HepG2 (cell line): ENCODE measurements around the gene UTP25. TPM values are rescaled to one million over a fixed set of nuclear protein-coding genes. Genes with fewer than 3 reads are reported as not detected.

Experiments
- ATF7 ChIP-seq, 2 experiments: fragments of 450-650 bp in 1 of 2; sonication (generic) in 1 of 2; formaldehyde crosslinking in 1 of 2; IDR thresholded peaks; 2 replicates each; pipeline versions ENCODE4 v1.4.0 to v1.6.1; 2016 to 2020; ENCODE audit warnings: antibody characterized with exemption in 1 of 2, mild to moderate bottlenecking in 1 of 2, missing genetic modification reagents in 1 of 2
- DDIT3 ChIP-seq: sonication (generic); formaldehyde crosslinking; IDR thresholded peaks from 2 replicates; pipeline ENCODE4 v1.4.0; 2020; ENCODE audit warnings: mild to moderate bottlenecking, missing genetic modification reagents
- HBP1 ChIP-seq: IDR thresholded peaks from 2 replicates; pipeline ENCODE4 v1.6.1; 2016; ENCODE audit warnings: low read depth, control low read depth
- KMT2B ChIP-seq: IDR thresholded peaks from 2 replicates; pipeline ENCODE4 v1.6.1; 2016; ENCODE audit warnings: missing genetic modification reagents, missing compliant biosample characterization
- MIER2 ChIP-seq: IDR thresholded peaks from 2 replicates; pipeline ENCODE4 v1.6.1; 2016; ENCODE audit warnings: missing biosample characterization, missing genetic modification reagents
- MTF2 ChIP-seq: sonication (generic); formaldehyde crosslinking; IDR thresholded peaks from 2 replicates; pipeline ENCODE4 v1.5.0; 2020; ENCODE audit warnings: missing genetic modification reagents, borderline replicate concordance
- NAIF1 ChIP-seq: sonication (generic); formaldehyde crosslinking; IDR thresholded peaks from 2 replicates; pipeline ENCODE4 v1.5.0; 2020; ENCODE audit warnings: mild to moderate bottlenecking, missing genetic modification reagents, borderline replicate concordance
- POLR2G ChIP-seq: fragments of 200-400 bp; formaldehyde crosslinking; IDR thresholded peaks from 2 replicates; pipeline ENCODE4 v1.6.1; 2018; ENCODE audit warnings: mild to moderate bottlenecking, low read depth, low read length, moderate library complexity
- PRDM10 ChIP-seq: sonication (generic); formaldehyde crosslinking; IDR thresholded peaks from 2 replicates; pipeline ENCODE4 v1.4.0; 2020; ENCODE audit warnings: low read depth, missing genetic modification reagents
- SP5 ChIP-seq: IDR thresholded peaks from 2 replicates; pipeline ENCODE4 v1.6.1; 2016; ENCODE audit warnings: low read depth, borderline replicate concordance
- TEAD2 ChIP-seq: sonication (generic); formaldehyde crosslinking; IDR thresholded peaks from 2 replicates; pipeline ENCODE4 v1.9.0; 2021; ENCODE audit warnings: missing genetic modification reagents
- ZBED4 ChIP-seq: sonication (generic); formaldehyde crosslinking; IDR thresholded peaks from 2 replicates; pipeline ENCODE4 v1.4.0; 2020; ENCODE audit warnings: missing genetic modification reagents, borderline replicate concordance
- ZBTB44 ChIP-seq: sonication (generic); formaldehyde crosslinking; IDR thresholded peaks from 2 replicates; pipeline ENCODE4 v1.4.0; 2020; ENCODE audit warnings: missing genetic modification reagents
- ZNF563 ChIP-seq: sonication (generic); formaldehyde crosslinking; IDR thresholded peaks from 2 replicates; pipeline ENCODE4 v1.8.0; 2022; ENCODE audit warnings: mild to moderate bottlenecking, moderate library complexity, missing genetic modification reagents
- ZNF567 ChIP-seq: sonication (generic); formaldehyde crosslinking; IDR thresholded peaks from 2 replicates; pipeline ENCODE4 v1.8.1; 2023; ENCODE audit warnings: mild to moderate bottlenecking, missing genetic modification reagents, borderline replicate concordance
- ZNF788 ChIP-seq: sonication (generic); formaldehyde crosslinking; IDR thresholded peaks from 2 replicates; pipeline ENCODE4 v1.5.0; 2020; ENCODE audit warnings: mild to moderate bottlenecking, missing genetic modification reagents, borderline replicate concordance
- polyA plus RNA-seq, 8 experiments: library from polyadenylated mRNA; depleted of rRNA in 3 of 8; stranded (reverse) in 7 of 8; unstranded in 1 of 8; fragments of >200 nt; fragmentation: Illumina TruSeq in 4 of 8; extraction: Trizol in 4 of 8; gene quantifications; 2 replicates each; pipeline versions ENCODE4 v1.2.1 to v1.2.3, GENCODE V29; 2011 to 2016; ENCODE audit warnings: low read depth in 4 of 8, missing spikeins in 1 of 8, mixed read lengths in 1 of 8; ENCODE audit not compliant: insufficient read depth in 1 of 8
- total RNA-seq, 5 experiments: library from RNA; depleted of rRNA; stranded (reverse); fragments of >200 nt; fragmentation: Illumina TruSeq; extraction: Trizol; gene quantifications; 2 replicates each; pipeline ENCODE4 v1.2.3, GENCODE V29; 2016; ENCODE audit warnings: low read depth in 1 of 5

UTP25 gene
- total and polyA plus RNA-seq, 2 of the 13 experiments (the other 11 are each of a cell fraction or from before 2014, with no cell fraction given), result 4.8 to 5.7 TPM

- TF ChIP-seq ZBED4, result no peak
- TF ChIP-seq ZBTB44 (CRISPR knock-in tag), result no peak
- TF ChIP-seq ZNF788 (CRISPR knock-in tag), result peak; percentile 81; the same call in 1 of the 2 replicates
- TF ChIP-seq NAIF1 (CRISPR knock-in tag), result no peak
- TF ChIP-seq SP5, result peak; percentile 48; the same call in 1 of the 2 replicates
- TF ChIP-seq MIER2 (CRISPR knock-in tag), result no peak
- peak; percentile 34; the same call in 1 of the 2 replicates for TF ChIP-seq ZNF563 (CRISPR knock-in tag)
- no peak for TF ChIP-seq HBP1 (CRISPR knock-in tag)
- TF ChIP-seq DDIT3 (CRISPR knock-in tag), result no peak
- TF ChIP-seq KMT2B (CRISPR knock-in tag), result no peak
- peak; percentile 98 for TF ChIP-seq ATF7 (IDR thresholded peaks at IDR 0.05)
- TF ChIP-seq ATF7 (CRISPR knock-in tag; IDR thresholded peaks at IDR 0.05), result peak; percentile 76
- no peak for TF ChIP-seq ZNF567 (CRISPR knock-in tag)
- TF ChIP-seq PRDM10 (CRISPR knock-in tag), result no peak
- TF ChIP-seq TEAD2 (CRISPR knock-in tag), result no peak
- peak; percentile 78; the same call in 1 of the 2 replicates for TF ChIP-seq MTF2 (CRISPR knock-in tag)
- peak; percentile 79 for TF ChIP-seq POLR2G
These were observed 43.3 kb upstream of the UTP25 start, which contains the start of gene C1orf74 (continued) for GRCh38 chr1:209784265-209785169.
